H1 (cell line): ENCODE data around the gene OR2V2. TPM values are rescaled to one million over a fixed set of nuclear protein-coding genes. Genes with fewer than 3 reads are reported as not detected.
A peak's percentile ranks its signal among the peaks of the same experiment; 100 is the strongest.

ENCODE experiments used
- ATF2 ChIP-seq: IDR thresholded peaks from 2 replicates; pipeline ENCODE4 v1.6.1; 2012; ENCODE audit warnings: low read length, inconsistent platforms
- CBX5 ChIP-seq: fragments of 300-800, 300-1000 bp; sonication (generic); IDR thresholded peaks from 2 replicates; pipeline ENCODE4 v1.7.1; 2016; ENCODE audit warnings: antibody characterized with exemption, low read length, low read depth
- CHD7 ChIP-seq: fragments of 300-600 bp; sonication (generic); IDR thresholded peaks from 2 replicates; pipeline ENCODE4 v1.7.1; 2012; ENCODE audit warnings: low read length, moderate library complexity, mild to moderate bottlenecking, inconsistent platforms; ENCODE audit not compliant: insufficient replicate concordance
- HDAC2 ChIP-seq, 2 experiments: fragments of 300-600 bp in 1 of 2; sonication (generic) in 1 of 2; IDR thresholded peaks; 2 replicates each; pipeline ENCODE4 v1.6.1; 2011 to 2012; ENCODE audit warnings: low read depth in 2 of 2, low read length in 2 of 2, mild to moderate bottlenecking in 2 of 2, moderate library complexity in 2 of 2, borderline replicate concordance in 1 of 2, inconsistent platforms in 1 of 2
- POLR2AphosphoS5 ChIP-seq: IDR thresholded peaks from 2 replicates; pipeline ENCODE4 v1.6.1; 2011; ENCODE audit warnings: low read depth, low read length
- SP2 ChIP-seq: IDR thresholded peaks from 2 replicates; pipeline ENCODE4 v1.6.1; 2012; ENCODE audit warnings: mild to moderate bottlenecking, low read length, inconsistent platforms
- SRF ChIP-seq: IDR thresholded peaks from 2 replicates; pipeline ENCODE4 v1.6.1; 2011; ENCODE audit warnings: mild to moderate bottlenecking, low read depth, low read length, moderate library complexity
- SUZ12 ChIP-seq: fragments of 200-600 bp; sonication (generic); IDR thresholded peaks from 2 replicates; pipeline ENCODE4 v1.6.1; 2012; ENCODE audit warnings: mild to moderate bottlenecking, inconsistent platforms, low read length, moderate library complexity, mixed read lengths
- polyA plus RNA-seq, 7 experiments: library from polyadenylated mRNA; depleted of rRNA in 3 of 7; stranded (reverse) in 5 of 7; unstranded in 2 of 7; fragments of >200 nt in 5 of 7; fragments of 200-250 nt in 2 of 7; gene quantifications; 1 replicate in 5 of 7; 2 replicates in 1 of 7; 4 replicates in 1 of 7; pipeline versions ENCODE4 v1.2.1 to v1.2.3, GENCODE V29; 2011 to 2013; ENCODE audit warnings: missing spikeins in 2 of 7, mixed read lengths in 2 of 7
- total RNA-seq: library from RNA; stranded (reverse); fragmentation: NEBNext Ultra II Directional; extraction: Animal tissue kit (Norgen Biotek cat#: 25700); gene quantifications from 2 replicates; pipeline ENCODE4 v1.2.1, GENCODE V29; 2021

OR2V2 gene
- total and polyA plus RNA-seq, 2 of the 8 experiments (the other 6 are each of a cell fraction or from before 2014, with no cell fraction given) = not detected

- TF ChIP-seq CHD7 (no peak), POLR2AphosphoS5 (no peak), SUZ12 (peak; percentile 89), CBX5 (no peak), SP2 (no peak), HDAC2 (IDR thresholded peaks at IDR 0.05; ENCODE audit: borderline replicate concordance in 1 of 2, low read depth in 2 of 2, low read length in 2 of 2) (no peak), ATF2 (no peak), SRF (no peak)
Measured at GRCh38 chr5:181205761-181206649, 58.6 kb downstream of the OR2V2 start (continued).
